GM19240 (cell line): Measurements from ENCODE around the gene SEMA5B.
A peak's percentile ranks its signal among the peaks of the same experiment; 100 is the strongest.

ENCODE experiments used
- DNase-seq: peaks from one replicate; pipeline ENCODE4 v3.0.0; 2011; ENCODE audit warnings: low spot score; ENCODE audit not compliant: insufficient read length

Gene SEMA5B

DNA sequence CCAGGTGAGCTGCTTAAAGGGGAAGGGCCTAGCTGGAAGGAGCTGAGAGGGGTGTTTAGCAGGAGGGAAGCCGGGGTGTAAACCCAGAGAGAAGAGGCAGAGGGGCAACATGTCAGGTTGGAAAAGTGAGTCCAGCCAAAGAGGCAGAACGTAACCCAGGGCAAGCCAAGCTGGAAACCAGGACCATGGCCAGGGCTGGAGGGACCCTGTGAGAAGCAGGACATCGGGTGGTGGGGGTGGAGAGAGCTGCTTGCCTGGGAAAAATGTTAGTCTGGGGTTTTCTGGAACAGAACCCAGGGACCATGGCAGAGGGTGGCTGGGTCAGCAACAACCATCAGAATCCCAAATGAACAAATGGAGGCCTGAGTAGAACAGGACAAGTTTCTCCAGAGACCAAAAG, 32.6 kb downstream of the SEMA5B start:
- no peak for DNase-seq

DNA sequence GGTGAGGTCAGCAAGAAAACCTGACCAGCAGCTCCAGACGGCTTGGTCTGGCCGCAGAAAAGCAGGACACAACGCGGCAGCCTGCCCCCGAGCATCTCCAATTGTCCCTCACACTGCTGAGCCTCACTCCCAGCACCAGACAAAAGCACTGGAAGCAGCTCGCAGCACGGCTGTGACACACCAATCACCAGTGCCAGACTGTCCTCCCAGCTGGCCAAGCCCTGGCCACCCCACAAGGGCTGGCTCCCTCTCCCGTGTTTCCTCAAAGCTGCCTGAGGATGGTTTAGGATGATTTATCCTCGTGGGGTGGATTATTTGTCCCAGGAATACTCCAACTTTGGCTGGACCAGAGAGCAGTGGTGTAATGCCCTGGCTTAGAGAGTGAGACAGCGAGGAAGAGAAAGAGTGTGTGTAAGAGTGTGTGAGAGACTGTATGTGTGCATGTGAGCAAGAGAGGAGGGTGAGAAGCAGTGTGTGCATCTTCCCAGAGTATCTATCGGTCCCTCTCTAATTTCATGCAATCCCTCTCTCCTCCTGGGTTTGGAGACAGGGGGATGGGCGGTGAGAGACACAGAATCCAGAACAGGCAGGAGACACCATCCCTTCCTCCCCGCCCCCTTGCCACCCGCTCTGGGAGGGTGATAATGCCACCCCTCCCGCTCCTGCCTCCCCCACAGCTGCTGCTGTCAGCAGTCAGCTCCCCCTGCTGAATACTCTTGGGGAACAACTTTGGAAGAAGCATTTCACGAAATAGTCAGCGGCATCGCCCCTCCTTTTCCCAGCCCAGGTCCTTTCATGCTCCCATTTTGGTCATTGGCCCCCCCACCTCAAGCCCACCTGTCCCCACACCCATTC, 34.2 kb downstream of the SEMA5B start:
- no peak for DNase-seq

GRCh38 chr3:122992676-122993075, 34.9 kb downstream of the SEMA5B start:
- DNase-seq: no peak

DNA sequence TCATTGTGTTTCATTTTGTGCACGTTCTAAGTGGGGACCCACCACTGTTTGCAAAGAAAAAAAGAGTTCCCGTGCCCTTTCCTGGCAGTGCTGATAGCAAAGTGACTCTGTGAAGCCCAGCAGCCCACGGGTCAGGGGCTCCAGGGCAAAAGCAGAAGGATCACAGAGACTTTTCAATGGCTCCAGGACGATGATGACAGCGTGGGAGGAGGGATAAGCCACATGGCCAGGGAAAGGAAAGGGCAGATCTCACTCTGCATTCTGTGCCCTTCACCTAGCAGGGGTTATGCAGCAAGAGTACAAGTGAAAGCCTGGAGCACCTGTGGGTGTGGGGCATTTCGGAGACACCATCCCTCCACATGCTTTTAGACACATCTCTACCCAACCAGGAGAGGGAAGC, 35.4 kb downstream of the SEMA5B start:
- no peak for DNase-seq

- DNase-seq: no peak
These were observed 36.2 kb downstream of the SEMA5B start for GRCh38 chr3:122991236-122991985.

DNA sequence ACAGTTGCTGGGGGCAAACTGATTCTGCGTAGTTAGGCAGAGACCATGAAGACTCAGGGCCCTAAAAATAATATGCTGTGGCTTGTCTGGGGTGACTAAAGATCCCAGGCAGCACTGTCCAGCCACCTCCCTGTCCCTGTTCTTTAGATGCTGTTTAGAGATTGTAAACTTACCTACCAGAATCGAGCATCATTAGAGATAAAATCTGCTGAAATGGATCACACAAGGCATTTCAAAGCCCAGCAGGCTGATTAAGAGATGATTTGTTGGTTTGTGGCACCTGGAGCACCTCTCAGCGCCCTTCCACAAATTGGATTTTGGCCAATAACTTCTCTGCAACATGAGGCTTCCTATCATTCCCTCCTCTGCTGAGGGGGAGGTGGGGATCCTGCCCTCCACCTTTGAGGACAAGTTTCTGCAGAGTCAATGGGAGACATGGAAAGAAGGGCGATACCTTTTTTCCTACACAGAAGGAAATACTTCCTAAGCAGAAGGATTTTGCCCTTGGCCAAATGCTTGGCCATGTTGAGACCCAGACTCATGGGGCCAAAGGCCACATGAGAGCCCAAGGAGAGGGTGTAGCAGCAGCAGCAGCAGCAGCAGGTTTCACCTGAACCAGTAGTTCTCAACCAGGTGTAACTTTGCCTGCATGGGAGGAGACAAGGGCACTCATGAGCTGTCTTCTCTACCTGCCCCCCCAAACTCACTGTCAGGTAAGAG, 37.5 kb downstream of the SEMA5B start:
- DNase-seq: no peak

GRCh38 chr3:122988508-122988907, 39.1 kb downstream of the SEMA5B start:
- DNase-seq: no peak

DNA sequence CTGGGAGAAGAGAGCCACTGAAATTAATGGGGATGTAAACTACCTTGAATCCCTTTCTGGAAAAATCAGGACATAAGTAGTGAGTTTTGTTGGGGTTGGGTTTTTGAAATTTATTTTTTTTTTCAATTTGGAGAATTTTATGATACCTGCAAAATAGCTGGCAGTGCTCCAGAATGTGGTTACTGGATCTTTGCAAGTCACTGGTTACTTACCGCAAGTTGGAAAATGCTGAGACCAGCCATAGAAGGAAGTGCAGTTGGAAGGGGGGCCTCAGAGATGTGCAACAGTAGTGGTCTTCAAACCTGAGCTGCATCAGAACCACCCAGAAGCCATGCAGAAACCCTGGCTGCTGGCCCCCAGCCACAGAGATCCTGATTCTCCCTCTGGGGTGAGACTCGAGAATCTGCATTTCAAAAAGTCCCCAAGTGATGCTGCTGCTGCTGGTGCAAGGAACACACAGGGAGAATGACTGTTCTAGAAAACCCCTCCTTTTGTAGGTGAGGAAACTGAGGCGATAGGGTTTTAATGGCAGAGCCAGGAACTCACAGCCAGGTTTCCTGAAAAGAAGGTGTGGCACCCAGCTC, 39.7 kb downstream of the SEMA5B start:
- no peak for DNase-seq

GRCh38 chr3:122987231-122987630, 40.3 kb downstream of the SEMA5B start:
- DNase-seq: no peak

- DNase-seq: no peak
These were observed 40.8 kb downstream of the SEMA5B start for GRCh38 chr3:122986693-122987179.

GRCh38 chr3:122985539-122985938, 42.0 kb downstream of the SEMA5B start:
- DNase-seq: no peak

DNA sequence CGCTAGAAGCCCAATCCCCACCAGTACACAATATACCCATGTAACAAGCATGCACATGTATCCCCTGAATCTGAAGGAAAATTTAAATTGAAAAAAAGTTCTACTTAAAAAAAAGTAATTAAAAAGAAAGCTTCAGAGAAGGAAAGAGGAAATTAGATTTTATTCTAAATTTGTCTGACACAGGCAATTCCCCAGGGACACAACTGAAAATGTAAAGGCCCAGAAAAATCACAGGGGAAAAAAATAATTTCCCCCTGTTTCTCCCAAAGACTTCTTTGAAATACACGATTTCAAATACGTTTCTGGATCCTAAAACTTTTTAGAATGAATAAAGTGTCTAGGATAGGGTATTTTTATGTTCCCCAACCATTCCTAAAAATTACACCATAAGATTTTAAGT, 42.9 kb downstream of the SEMA5B start:
- no peak for DNase-seq

DNA sequence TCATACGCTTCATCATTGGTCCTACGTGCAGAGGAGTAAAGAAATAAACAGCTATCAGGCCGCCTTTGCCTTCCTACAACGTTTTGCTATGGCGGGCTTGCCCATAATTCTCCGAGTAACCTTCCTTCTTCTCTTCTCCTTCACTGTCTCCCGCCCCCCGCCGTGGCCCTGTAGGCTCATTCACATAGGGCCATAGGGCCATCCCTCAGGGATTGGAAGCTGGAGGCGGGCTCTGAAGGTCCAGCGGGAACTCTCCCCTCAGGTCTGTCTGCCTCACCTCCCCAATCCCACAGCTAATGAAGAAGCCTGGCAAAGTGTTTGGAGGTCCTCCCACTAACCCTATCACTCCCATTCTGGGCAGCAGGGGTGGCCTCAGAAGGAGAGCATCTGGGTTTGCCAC, 43.6 kb downstream of the SEMA5B start:
- DNase-seq: no peak

GRCh38 chr3:122982216-122983185, 45.1 kb downstream of the SEMA5B start:
- no peak for DNase-seq

DNA sequence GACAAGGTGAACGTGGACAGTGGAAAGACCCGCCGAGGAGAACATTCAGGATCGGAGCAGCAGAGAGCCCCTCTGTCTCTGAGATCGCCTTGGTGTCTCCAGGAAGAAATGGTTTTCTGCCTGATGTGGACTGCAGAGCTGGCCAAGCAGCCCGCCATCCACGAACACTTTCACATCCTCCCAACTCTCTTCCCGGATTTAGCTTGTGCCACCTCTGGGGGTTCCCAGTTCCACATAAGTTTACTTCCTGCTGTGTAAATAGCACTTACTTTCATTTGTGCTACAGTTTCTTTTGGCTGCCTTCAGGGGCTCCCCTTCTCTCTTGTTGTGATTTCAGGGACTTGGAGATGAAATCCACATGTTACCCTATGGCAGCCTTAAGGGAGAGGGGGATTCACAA, 48.4 kb downstream of the SEMA5B start:
- DNase-seq: no peak

DNA sequence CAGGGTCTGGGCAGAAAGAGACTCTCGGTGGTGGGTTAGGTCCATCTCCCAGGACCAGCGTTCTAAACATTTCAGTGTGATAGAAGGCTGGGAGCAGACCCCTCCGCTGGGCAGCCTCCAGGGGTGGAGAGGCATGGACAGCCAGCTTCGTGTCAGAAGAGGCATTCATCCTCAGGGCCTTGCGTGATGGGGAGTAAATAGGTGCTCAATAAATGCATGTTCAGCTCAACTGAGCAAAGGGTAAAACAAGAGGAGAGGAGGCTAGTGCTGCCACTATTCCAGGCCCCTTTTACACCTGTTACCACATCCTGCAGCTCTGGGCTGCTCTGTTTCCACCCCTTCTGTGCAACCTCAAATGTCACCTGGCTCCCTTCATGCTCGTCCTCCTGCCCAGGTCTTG, 49.0 kb downstream of the SEMA5B start:
- DNase-seq: no peak

DNA sequence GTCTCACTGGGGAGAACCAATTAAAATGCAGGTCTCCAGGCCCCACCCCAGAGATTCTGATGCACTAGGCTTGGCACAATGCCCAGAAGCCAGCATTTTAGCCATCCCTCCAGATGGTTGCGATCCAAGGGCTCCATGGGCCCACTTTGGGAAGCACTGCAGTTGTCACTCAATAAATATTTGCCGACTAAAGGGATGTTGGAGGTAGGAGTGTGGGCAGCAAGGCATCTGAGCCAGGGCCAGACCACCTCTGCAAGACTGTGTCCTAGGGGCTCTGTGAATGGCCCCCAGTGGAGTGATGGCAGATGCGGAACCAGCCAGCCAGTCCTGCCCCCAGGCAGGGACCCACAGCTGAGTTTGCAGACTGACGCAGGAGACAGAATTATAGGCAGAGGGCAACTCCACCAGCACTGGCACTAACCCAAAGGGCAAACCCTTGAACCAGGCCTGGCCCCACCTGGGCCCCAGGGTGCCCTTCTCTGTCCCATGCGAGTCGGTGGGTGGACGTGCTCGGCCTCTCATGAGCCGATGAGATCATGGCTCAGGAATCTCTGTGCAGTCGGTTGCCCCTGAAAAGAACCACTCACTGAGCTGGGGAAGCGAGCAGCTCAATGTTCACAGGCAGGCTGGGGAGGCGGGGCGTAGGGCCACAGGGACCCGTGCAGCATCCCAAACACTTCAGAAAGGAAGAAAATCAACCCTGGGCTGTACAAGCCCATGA, 49.7 kb downstream of the SEMA5B start:
- DNase-seq: no peak

DNA sequence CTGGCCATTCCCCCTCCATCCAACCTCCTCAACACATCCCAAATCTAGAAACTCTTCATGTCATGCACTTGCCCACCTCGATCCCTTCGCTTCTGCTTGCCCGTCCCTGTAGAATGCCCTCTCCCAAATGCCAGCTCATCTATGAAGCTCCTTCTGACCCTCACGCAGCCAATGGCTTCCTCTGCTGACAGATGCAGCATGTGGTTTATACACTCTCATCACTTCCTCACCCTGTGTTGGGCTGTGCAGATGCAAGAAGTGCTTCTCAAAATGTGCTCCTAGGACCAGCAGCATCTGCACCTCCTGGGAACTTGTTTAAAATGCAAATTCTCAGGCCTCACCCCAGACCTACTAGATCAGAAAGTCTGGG, 51.7 kb downstream of the SEMA5B start:
- no peak for DNase-seq

- DNase-seq: peak; percentile 33
These were observed 52.2 kb downstream of the SEMA5B start for GRCh38 chr3:122975163-122975923.
